ENCODE data around the gene CALCOCO1. TPM values are rescaled to one million over a fixed set of nuclear protein-coding genes. Genes with fewer than 3 reads are reported as not detected.

CALCOCO1 gene
- total and polyA plus RNA-seq, 2 of the 13 experiments (the other 11 are each of a cell fraction or from before 2014, with no cell fraction given), result 7.7 to 47.7 TPM

GRCh38 chr12:53746592-53747092, 19.4 kb upstream of the CALCOCO1 start (continued):
- TF ChIP-seq ZNF512B (CRISPR knock-in tag; IDR thresholded peaks at IDR 0.05; ENCODE audit: borderline replicate concordance) (no peak), PPARG (CRISPR knock-in tag; conservative IDR thresholded peaks at IDR 0.05) (0 out of 2 replicates have a peak, but pooled peaks have one; percentile 19), POLR2G (IDR thresholded peaks at IDR 0.05; ENCODE audit: low read depth, low read length) (no peak), ATM (IDR thresholded peaks at IDR 0.05; ENCODE audit: borderline replicate concordance) (no peak), NFIC (IDR thresholded peaks at IDR 0.05; ENCODE audit: low read length) (no peak), NFE2L2 (IDR thresholded peaks at IDR 0.05; ENCODE audit: low read length) (no peak), ZNF224 (CRISPR knock-in tag; IDR thresholded peaks at IDR 0.05) (no peak), ETV5 (CRISPR knock-in tag; IDR thresholded peaks at IDR 0.05; ENCODE audit: borderline replicate concordance) (peak; percentile 58; the same call in 1 of the 2 replicates), BRD4 (CRISPR knock-in tag; IDR thresholded peaks at IDR 0.05) (no peak), EHMT2 (IDR thresholded peaks at IDR 0.05; ENCODE audit: borderline replicate concordance, low read depth, low read length) (no peak), ZNF414 (CRISPR knock-in tag; IDR thresholded peaks at IDR 0.05) (no peak), ZEB1 (IDR thresholded peaks at IDR 0.05; ENCODE audit: insufficient replicate concordance, low read depth) (no peak), CC2D1A (CRISPR knock-in tag; IDR thresholded peaks at IDR 0.05) (no peak), GPBP1L1 (CRISPR knock-in tag; IDR thresholded peaks at IDR 0.05) (no peak), ZNF513 (CRISPR knock-in tag; conservative IDR thresholded peaks at IDR 0.05) (no peak), ERF (CRISPR knock-in tag; IDR thresholded peaks at IDR 0.05) (peak; percentile 91), ELF4 (CRISPR knock-in tag; IDR thresholded peaks at IDR 0.05; ENCODE audit: borderline replicate concordance) (no peak), SKI (IDR thresholded peaks at IDR 0.05; ENCODE audit: partially characterized antibody) (peak; percentile 95), ELF1 (CRISPR knock-in tag; IDR thresholded peaks at IDR 0.05) (no peak), ZNF720 (CRISPR knock-in tag; IDR thresholded peaks at IDR 0.05) (no peak), SMAD9 (CRISPR knock-in tag; IDR thresholded peaks at IDR 0.05) (no peak)

Data from HepG2 (cell line).